Measurements from ENCODE around the gene DYNLT2. TPM values are rescaled to one million over a fixed set of nuclear protein-coding genes. Genes with fewer than 3 reads are reported as not detected.

Gene DYNLT2
- total and polyA plus RNA-seq, 2 of the 13 experiments (the other 11 are each of a cell fraction or from before 2014, with no cell fraction given): 2.1 to 4.3 TPM

GRCh38 chr6:169752074-169752623, 777 bp upstream of the DYNLT2 start (continued):
- TF ChIP-seq ZNF292 (CRISPR knock-in tag; IDR thresholded peaks at IDR 0.05; ENCODE audit: borderline replicate concordance, low read depth) (0 out of 2 replicates have a peak, but pooled peaks have one; percentile 5), KMT2B (CRISPR knock-in tag; IDR thresholded peaks at IDR 0.05) (no peak), THAP8 (CRISPR knock-in tag; IDR thresholded peaks at IDR 0.05; ENCODE audit: borderline replicate concordance) (no peak), PAXIP1 (CRISPR knock-in tag; conservative IDR thresholded peaks at IDR 0.05) (no peak), ZNF18 (CRISPR knock-in tag; IDR thresholded peaks at IDR 0.05; ENCODE audit: insufficient replicate concordance) (peak; percentile 7), PATZ1 (CRISPR knock-in tag; IDR thresholded peaks at IDR 0.05) (no peak), NR0B2 (CRISPR knock-in tag; IDR thresholded peaks at IDR 0.05) (0 out of 2 replicates have a peak, but pooled peaks have one; percentile 11), KLF6 (CRISPR knock-in tag; IDR thresholded peaks at IDR 0.05) (no peak), ZNF558 (CRISPR knock-in tag; IDR thresholded peaks at IDR 0.05; ENCODE audit: borderline replicate concordance) (no peak), NFYC (CRISPR knock-in tag; IDR thresholded peaks at IDR 0.05) (no peak), CBFB (CRISPR knock-in tag; IDR thresholded peaks at IDR 0.05) (no peak), ZNF350 (CRISPR knock-in tag; IDR thresholded peaks at IDR 0.05; ENCODE audit: borderline replicate concordance, low read depth) (no peak), ZNF468 (CRISPR knock-in tag; IDR thresholded peaks at IDR 0.05) (no peak), TOE1 (CRISPR knock-in tag; IDR thresholded peaks at IDR 0.05) (0 out of 2 replicates have a peak, but pooled peaks have one; percentile 31), THAP11 (CRISPR knock-in tag; IDR thresholded peaks at IDR 0.05) (no peak), ZNF737 (CRISPR knock-in tag; IDR thresholded peaks at IDR 0.05; ENCODE audit: borderline replicate concordance) (peak; percentile 1; the same call in 1 of the 2 replicates), ZNF333 (CRISPR knock-in tag; IDR thresholded peaks at IDR 0.05; ENCODE audit: borderline replicate concordance) (no peak), BRF2 (CRISPR knock-in tag; IDR thresholded peaks at IDR 0.05) (no peak), U2AF1 (optimal IDR thresholded peaks at IDR 0.05; ENCODE audit: low read depth, low read length) (no peak), IRF2 (CRISPR knock-in tag; IDR thresholded peaks at IDR 0.05) (no peak)

All from HepG2 (cell line).